ENCODE measurements around the gene PROP1.

The PROP1 gene

GRCh38 chr5:177988989-177989625, 6.9 kb downstream of the PROP1 start:
- Mint-ChIP-seq H3K36me3 (ENCODE audit: low read depth) (no peaks in the 10 kb centered on the region), H3K9me3 (no peaks in the 10 kb centered on the region), H3K4me3 (no peak overlapping the region), H3K4me1 (no peaks in the 10 kb centered on the region), H3K27ac (no peak overlapping the region), H3K27me3 (ENCODE audit: low read depth) (no peaks in the 10 kb centered on the region)
- TF ChIP-seq CTCF (IDR thresholded peaks at IDR 0.05; ENCODE audit: unreplicated experiment in 3 of 3) = no peak

GRCh38 chr5:177987326-177987725, 8.7 kb downstream of the PROP1 start:
- no peak for TF ChIP-seq CTCF (IDR thresholded peaks at IDR 0.05; ENCODE audit: unreplicated experiment in 3 of 3)
- H3K9me3 Mint-ChIP-seq = no peaks in the 10 kb centered on the region
- no peaks in the 10 kb centered on the region for H3K27me3 Mint-ChIP-seq (ENCODE audit: low read depth)
- H3K36me3 Mint-ChIP-seq (ENCODE audit: low read depth) = no peaks in the 10 kb centered on the region
- H3K4me3 Mint-ChIP-seq = no peak overlapping the region
- no peak overlapping the region for H3K27ac Mint-ChIP-seq
- H3K4me1 Mint-ChIP-seq = no peaks in the 10 kb centered on the region

GRCh38 chr5:177985430-177986040, 10.5 kb downstream of the PROP1 start:
- peaks cover 11% of the 10 kb centered on the region for H3K4me1 Mint-ChIP-seq
- no peaks in the 10 kb centered on the region for H3K9me3 Mint-ChIP-seq
- H3K4me3 Mint-ChIP-seq = no peak overlapping the region
- H3K27ac Mint-ChIP-seq = no peak overlapping the region
- H3K27me3 Mint-ChIP-seq (ENCODE audit: low read depth) = peaks cover 4% of the 10 kb centered on the region
- H3K36me3 Mint-ChIP-seq (ENCODE audit: low read depth) = no peaks in the 10 kb centered on the region
- no peak for TF ChIP-seq CTCF (IDR thresholded peaks at IDR 0.05; ENCODE audit: unreplicated experiment in 3 of 3)

- Mint-ChIP-seq H3K36me3 (ENCODE audit: low read depth) (no peaks in the 10 kb centered on the region), H3K27me3 (ENCODE audit: low read depth) (peaks cover 4% of the 10 kb centered on the region), H3K9me3 (no peaks in the 10 kb centered on the region), H3K4me1 (peaks cover 13% of the 10 kb centered on the region), H3K27ac (no peak overlapping the region), H3K4me3 (no peak overlapping the region)
- TF ChIP-seq CTCF (IDR thresholded peaks at IDR 0.05; ENCODE audit: unreplicated experiment in 3 of 3) = no peak
These were observed 11.3 kb downstream of the PROP1 start for GRCh38 chr5:177984584-177985206.

GRCh38 chr5:177983763-177984583, 12.1 kb downstream of the PROP1 start:
- Mint-ChIP-seq H3K4me1 (peaks cover 13% of the 10 kb centered on the region), H3K27ac (no peak overlapping the region), H3K9me3 (no peaks in the 10 kb centered on the region), H3K4me3 (no peak overlapping the region), H3K27me3 (ENCODE audit: low read depth) (peaks cover 4% of the 10 kb centered on the region), H3K36me3 (ENCODE audit: low read depth) (no peaks in the 10 kb centered on the region)
- TF ChIP-seq CTCF (IDR thresholded peaks at IDR 0.05; ENCODE audit: unreplicated experiment in 3 of 3) = no peak
